Lung (tissue), 12 donors: ENCODE results near the gene ITGA11. TPM values are rescaled to one million over a fixed set of nuclear protein-coding genes. Genes with fewer than 3 reads are reported as not detected.

Experiments
- ATAC-seq: fragments of 200-7000 bp; cut with Tn5 transposase; one replicate; pipeline ENCODE4 v1.9.1; 2020; ENCODE audit warnings: moderate number of reproducible peaks; ENCODE audit not compliant: insufficient read depth, low FRiP score
- DNase-seq, 3 donors: peaks; one replicate each; pipeline ENCODE4 v3.0.0-alpha.2; 2013 to 2017
- H3K27ac ChIP-seq, 2 donors: one replicate each; pipeline ENCODE4 v1.5.1; 2013; ENCODE audit warnings: mild to moderate bottlenecking in 2 of 2, moderate library complexity in 2 of 2, control low read depth in 1 of 2, inconsistent platforms in 1 of 2, low read depth in 1 of 2, low read length in 1 of 2
- H3K27me3 ChIP-seq, 3 donors: one replicate each; pipeline ENCODE4 v1.5.1; 2013; ENCODE audit warnings: low read length in 2 of 3; ENCODE audit not compliant: control insufficient read depth in 3 of 3, insufficient read depth in 3 of 3
- H3K36me3 ChIP-seq, 4 donors: one replicate each; pipeline ENCODE4 v1.5.1; 2013; ENCODE audit warnings: low read length in 4 of 4, mild to moderate bottlenecking in 1 of 4, moderate library complexity in 1 of 4; ENCODE audit not compliant: control insufficient read depth in 4 of 4, insufficient read depth in 4 of 4
- H3K4me1 ChIP-seq, 5 donors: one replicate each; pipeline ENCODE4 v1.5.1; 2013; ENCODE audit warnings: low read length in 5 of 5, mild to moderate bottlenecking in 2 of 5, moderate library complexity in 1 of 5; ENCODE audit not compliant: control insufficient read depth in 5 of 5, insufficient read depth in 5 of 5
- H3K4me3 ChIP-seq: one replicate; pipeline ENCODE4 v1.5.1; 2013; ENCODE audit warnings: mild to moderate bottlenecking, control low read depth, moderate library complexity
- H3K9ac ChIP-seq, 2 donors: one replicate each; pipeline ENCODE4 v1.5.1; 2013; ENCODE audit warnings: low read length in 2 of 2, control low read depth in 1 of 2; ENCODE audit not compliant: insufficient read depth in 1 of 2
- H3K9me3 ChIP-seq, 4 donors: one replicate each; pipeline ENCODE4 v1.5.1; 2013; ENCODE audit warnings: low read length in 3 of 4, mild to moderate bottlenecking in 1 of 4, moderate library complexity in 1 of 4; ENCODE audit not compliant: control insufficient read depth in 4 of 4, insufficient read depth in 3 of 4
- CTCF ChIP-seq: IDR thresholded peaks from 2 replicates; pipeline ENCODE4 v1.5.1; 2012; ENCODE audit warnings: mild to moderate bottlenecking; ENCODE audit errors: control extremely low read depth, extremely low read depth
- WGBS, 2 donors: extraction: QIAGEN DNeasy Blood & Tissue Kit; methylation state at CpG; one replicate each; pipeline ENCODE4 v1.1.7; 2013; 5-methylcytosine and 5-hydroxymethylcytosine counted together
- polyA plus RNA-seq, 2 donors: library from polyadenylated mRNA; stranded (reverse); fragments of 200-250 nt; gene quantifications; one replicate each; pipeline ENCODE4 v1.2.1, GENCODE V29; 2013
- total RNA-seq, 2 donors: library from RNA; depleted of rRNA in 1 of 2; stranded (reverse); fragments of >200 nt in 1 of 2; gene quantifications; one replicate each; pipeline ENCODE4 v1.2.1, GENCODE V29; 2014 to 2021
- donor health status: control.
- donor health status: control.
- donor health status: Bipolar disorder and iron deficiency.
- donor health status: healthy.
- donor health status: DM: yes; HTN: yes; CAD: no.

The ITGA11 gene
- total and polyA plus RNA-seq, 4 donors, result 0.35 to 1.8 (median 1.0) TPM

GRCh38 chr15:68460166-68460565, 28.2 kb upstream of the ITGA11 start:
- Histone ChIP-seq H3K4me3 (no peak overlapping the region), H3K9me3 (no peaks in the 10 kb centered on the region), H3K4me1 (no peaks in the 10 kb centered on the region), H3K9ac (no peak overlapping the region), H3K27me3 (no peaks in the 10 kb centered on the region), H3K36me3 (no peaks in the 10 kb centered on the region), H3K27ac (no peak overlapping the region)
- DNase-seq (no peak), ATAC-seq (no peak)
- 75 to 96% methylated on average over 2 of the region's 2 CpGs for WGBS, 2 donors
- no peak for TF ChIP-seq CTCF

- ATAC-seq (no peak), DNase-seq (no peak)
Observed at GRCh38 chr15:68450192-68450591, 18.2 kb upstream of the ITGA11 start.

DNA sequence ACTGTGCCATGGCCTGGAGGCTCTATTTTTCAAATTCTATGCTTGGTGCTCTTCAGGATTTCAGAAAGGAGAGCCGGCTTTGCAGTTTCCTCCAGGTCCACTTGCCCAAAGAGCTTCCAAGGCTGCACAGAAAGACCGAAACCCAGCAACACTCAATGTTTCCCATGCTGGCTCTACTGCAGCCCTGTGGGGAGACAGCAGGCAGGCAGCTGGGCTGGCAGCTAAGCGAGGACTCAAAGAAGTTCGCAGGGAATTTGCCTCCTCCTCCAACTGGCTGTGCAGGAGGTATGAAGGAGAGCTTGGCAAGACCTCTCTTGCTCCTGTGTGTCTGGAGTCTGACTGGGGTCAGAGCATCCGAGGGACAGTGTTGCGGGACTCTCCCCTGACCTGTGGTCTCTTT, 17.4 kb upstream of the ITGA11 start:
- H3K9ac ChIP-seq, result no peak overlapping the region
- H3K4me1 ChIP-seq, result peaks cover 0 to 7% (median 0%) of the 10 kb centered on the region in 5 donors
- 88 to 92% methylated on average over 6 of the region's 6 CpGs for WGBS, 2 donors
- no peak for TF ChIP-seq CTCF
- ATAC-seq (no peak), DNase-seq (no peak)
- no peak overlapping the region for H3K27ac ChIP-seq
- no peaks in the 10 kb centered on the region for H3K27me3 ChIP-seq
- H3K36me3 ChIP-seq, result no peaks in the 10 kb centered on the region
- H3K9me3 ChIP-seq, result no peaks in the 10 kb centered on the region
- no peak overlapping the region for H3K4me3 ChIP-seq

More at GRCh38 chr15:68450192-68450591, 18.2 kb upstream of the ITGA11 start:
- no peaks in the 10 kb centered on the region for H3K27me3 ChIP-seq
- H3K36me3 ChIP-seq, result no peaks in the 10 kb centered on the region
- H3K4me3 ChIP-seq, result no peak overlapping the region
- peaks cover 0 to 7% (median 0%) of the 10 kb centered on the region in 5 donors for H3K4me1 ChIP-seq
- H3K9ac ChIP-seq, result no peak overlapping the region
- no peak overlapping the region for H3K27ac ChIP-seq
- no peaks in the 10 kb centered on the region for H3K9me3 ChIP-seq
- 60 to 96% methylated on average over 1 of the region's 1 CpG for WGBS, 2 donors
- no peak for TF ChIP-seq CTCF

DNA sequence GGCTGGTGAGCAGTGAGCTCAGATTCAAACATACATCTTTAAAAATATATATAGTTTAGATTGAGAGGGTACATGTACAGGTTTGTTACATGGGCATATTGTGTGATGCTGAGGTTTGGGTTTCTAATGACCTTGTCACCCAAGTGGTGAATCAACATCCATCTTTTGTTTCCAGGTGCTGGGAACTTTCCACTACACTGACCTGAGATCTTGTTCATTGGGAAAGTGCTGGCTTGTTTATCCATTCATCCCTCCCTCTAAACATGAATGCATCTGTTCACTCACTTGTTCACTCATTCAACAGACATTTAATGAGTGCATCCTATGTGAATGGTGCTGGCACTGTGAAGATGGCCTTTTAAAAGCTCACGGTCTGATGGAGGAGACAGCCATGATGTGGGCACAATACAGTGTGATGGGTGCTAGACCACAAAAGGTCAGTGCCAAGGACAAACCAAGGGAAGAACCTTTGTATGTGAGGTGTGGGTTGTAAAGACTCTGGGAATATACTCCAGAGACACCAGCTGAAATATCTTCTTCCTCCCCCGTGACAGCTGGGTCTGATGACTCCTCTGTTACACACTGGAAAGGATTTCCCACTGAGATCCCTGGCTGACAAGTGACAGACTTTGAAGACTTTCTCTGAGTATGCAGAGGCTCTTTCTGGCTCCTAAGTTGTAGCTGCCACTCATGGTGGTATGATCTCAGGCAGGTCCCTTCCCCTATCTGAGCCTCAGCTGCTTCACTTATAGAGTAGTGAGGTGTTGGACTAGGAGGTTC, 16.2 kb upstream of the ITGA11 start:
- TF ChIP-seq CTCF, result no peak
- H3K27ac ChIP-seq, result no peak overlapping the region
- DNase-seq (no peak), ATAC-seq (no peak)
- no peaks in the 10 kb centered on the region for H3K36me3 ChIP-seq
- H3K4me3 ChIP-seq, result no peak overlapping the region
- peaks cover 0 to 7% (median 0%) of the 10 kb centered on the region in 5 donors for H3K4me1 ChIP-seq
- H3K9me3 ChIP-seq, result no peaks in the 10 kb centered on the region
- 45 to 48% methylated on average over 2 of the region's 2 CpGs for WGBS, 2 donors
- no peaks in the 10 kb centered on the region for H3K27me3 ChIP-seq
- no peak overlapping the region for H3K9ac ChIP-seq
